K562 (cell line): ENCODE data around the gene KARS1. TPM values are rescaled to one million over a fixed set of nuclear protein-coding genes. Genes with fewer than 3 reads are reported as not detected.
A peak's percentile ranks its signal among the peaks of the same experiment; 100 is the strongest.

Experiments used
- CCAR2 ChIP-seq: fragments of 200-400 bp; formaldehyde crosslinking; IDR thresholded peaks from 2 replicates; pipeline ENCODE4 v1.6.1; 2017; ENCODE audit warnings: mild to moderate bottlenecking, low read depth, low read length
- FOXM1 ChIP-seq, 2 experiments: fragments of 450-650 bp in 1 of 2; sonication (generic) in 1 of 2; formaldehyde crosslinking in 1 of 2; IDR thresholded peaks; 2 replicates each; pipeline versions ENCODE4 v1.6.1 to v1.9.0; 2017 to 2022; ENCODE audit warnings: low read depth in 2 of 2, mild to moderate bottlenecking in 2 of 2, missing genetic modification reagents in 1 of 2, moderate library complexity in 1 of 2
- polyA plus RNA-seq, 8 experiments: library from polyadenylated mRNA; depleted of rRNA in 4 of 8; stranded (reverse) in 5 of 8; unstranded in 3 of 8; fragments of >200 nt; fragmentation: Nextera tagmentation in 2 of 8; fragmentation: Illumina TruSeq in 1 of 8; extraction: Ambion mirVana in 2 of 8; extraction: Trizol in 1 of 8; gene quantifications; 2 replicates each; pipeline versions ENCODE4 v1.2.1 to v1.2.3, GENCODE V29; 2011 to 2014; ENCODE audit warnings: inconsistent platforms in 1 of 8, missing spikeins in 1 of 8
- total RNA-seq, 7 experiments: library from RNA; depleted of rRNA in 6 of 7; stranded (reverse); fragments of >200 nt in 6 of 7; fragmentation: Illumina TruSeq in 2 of 7; extraction: Trizol in 2 of 7; gene quantifications; 2 replicates each; pipeline versions ENCODE4 v1.2.1 to v1.2.3, GENCODE V29; 2011 to 2021; ENCODE audit warnings: low replicate concordance in 1 of 7
- TF ChIP-seq, protein P1 (sequence below): sonication (generic); formaldehyde crosslinking; IDR thresholded peaks from 2 replicates; pipeline ENCODE4 v1.4.0; 2020; ENCODE audit warnings: mild to moderate bottlenecking, missing genetic modification reagents
- TF ChIP-seq, protein P2 (sequence below): fragments of 200-600 bp; sonication (generic); IDR thresholded peaks from one replicate; pipeline ENCODE4 v1.6.1; 2012; ENCODE audit warnings: mild to moderate bottlenecking, low read depth, low read length, inconsistent platforms
- TF ChIP-seq, protein P3 (sequence below), 2 experiments: fragments of 150-350 bp in 1 of 2; IDR thresholded peaks; 2 replicates each; pipeline ENCODE4 v1.6.1; 2012 to 2016; ENCODE audit warnings: low read depth in 2 of 2, low read length in 2 of 2, mild to moderate bottlenecking in 1 of 2, moderate library complexity in 1 of 2

Gene KARS1
- total and polyA plus RNA-seq, 9 of the 15 experiments (the other 6 are each of a cell fraction or from before 2014, with no cell fraction given), result 223 to 386 (median 304) TPM

DNA sequence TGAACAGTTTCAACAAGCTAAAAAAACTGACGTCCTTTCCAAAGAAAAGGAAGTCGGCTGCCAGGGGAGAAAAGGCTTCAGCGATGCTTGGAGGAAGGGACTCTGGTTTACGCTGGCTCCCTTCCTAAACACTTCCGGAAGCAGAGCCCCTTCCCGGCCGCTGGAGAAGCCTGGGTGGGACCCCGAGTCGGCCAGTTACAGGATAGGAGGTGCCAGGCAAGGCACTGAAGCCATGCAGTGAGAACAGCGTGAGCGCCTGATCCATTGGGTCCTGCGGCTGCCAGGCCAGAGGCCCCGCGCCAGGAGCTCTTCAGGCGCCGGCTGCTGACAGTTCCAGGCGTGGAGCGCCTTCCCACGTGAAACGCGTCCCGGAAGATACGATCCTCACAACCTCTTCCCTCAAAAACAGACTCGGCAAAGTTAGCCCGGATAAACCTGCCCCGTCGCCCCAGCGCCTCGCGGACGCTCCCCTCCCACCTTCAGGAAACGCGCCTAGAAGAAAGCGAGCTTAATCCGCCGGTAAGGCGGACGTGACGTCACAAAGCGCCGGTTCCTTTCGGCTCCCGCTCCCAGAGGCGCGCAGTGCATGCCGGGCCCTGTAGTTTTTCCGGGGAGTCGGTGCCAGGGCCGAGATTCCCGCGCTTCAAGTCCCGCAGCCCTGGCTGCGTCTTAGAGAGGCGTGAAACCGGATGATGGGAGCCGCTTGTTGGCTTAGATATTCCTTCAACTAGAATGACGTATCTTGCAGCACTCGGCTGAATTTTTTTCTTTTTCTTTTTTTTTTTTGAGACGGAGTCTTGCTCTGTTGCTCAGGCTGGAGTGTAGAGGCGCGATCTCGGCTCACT is 24.5 kb downstream of the KARS1 start, which contains the start of gene ADAT1 (continued):
- no peak for TF ChIP-seq FOXM1 (IDR thresholded peaks at IDR 0.05; ENCODE audit: low read depth)
- TF ChIP-seq FOXM1 (CRISPR knock-in tag; IDR thresholded peaks at IDR 0.05; ENCODE audit: low read depth), result no peak
- TF ChIP-seq, protein P1, sequence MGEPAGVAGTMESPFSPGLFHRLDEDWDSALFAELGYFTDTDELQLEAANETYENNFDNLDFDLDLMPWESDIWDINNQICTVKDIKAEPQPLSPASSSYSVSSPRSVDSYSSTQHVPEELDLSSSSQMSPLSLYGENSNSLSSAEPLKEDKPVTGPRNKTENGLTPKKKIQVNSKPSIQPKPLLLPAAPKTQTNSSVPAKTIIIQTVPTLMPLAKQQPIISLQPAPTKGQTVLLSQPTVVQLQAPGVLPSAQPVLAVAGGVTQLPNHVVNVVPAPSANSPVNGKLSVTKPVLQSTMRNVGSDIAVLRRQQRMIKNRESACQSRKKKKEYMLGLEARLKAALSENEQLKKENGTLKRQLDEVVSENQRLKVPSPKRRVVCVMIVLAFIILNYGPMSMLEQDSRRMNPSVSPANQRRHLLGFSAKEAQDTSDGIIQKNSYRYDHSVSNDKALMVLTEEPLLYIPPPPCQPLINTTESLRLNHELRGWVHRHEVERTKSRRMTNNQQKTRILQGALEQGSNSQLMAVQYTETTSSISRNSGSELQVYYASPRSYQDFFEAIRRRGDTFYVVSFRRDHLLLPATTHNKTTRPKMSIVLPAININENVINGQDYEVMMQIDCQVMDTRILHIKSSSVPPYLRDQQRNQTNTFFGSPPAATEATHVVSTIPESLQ, result peak; percentile 27; the same call in 1 of the 2 replicates
- no peak for TF ChIP-seq CCAR2
- TF ChIP-seq, protein P2, sequence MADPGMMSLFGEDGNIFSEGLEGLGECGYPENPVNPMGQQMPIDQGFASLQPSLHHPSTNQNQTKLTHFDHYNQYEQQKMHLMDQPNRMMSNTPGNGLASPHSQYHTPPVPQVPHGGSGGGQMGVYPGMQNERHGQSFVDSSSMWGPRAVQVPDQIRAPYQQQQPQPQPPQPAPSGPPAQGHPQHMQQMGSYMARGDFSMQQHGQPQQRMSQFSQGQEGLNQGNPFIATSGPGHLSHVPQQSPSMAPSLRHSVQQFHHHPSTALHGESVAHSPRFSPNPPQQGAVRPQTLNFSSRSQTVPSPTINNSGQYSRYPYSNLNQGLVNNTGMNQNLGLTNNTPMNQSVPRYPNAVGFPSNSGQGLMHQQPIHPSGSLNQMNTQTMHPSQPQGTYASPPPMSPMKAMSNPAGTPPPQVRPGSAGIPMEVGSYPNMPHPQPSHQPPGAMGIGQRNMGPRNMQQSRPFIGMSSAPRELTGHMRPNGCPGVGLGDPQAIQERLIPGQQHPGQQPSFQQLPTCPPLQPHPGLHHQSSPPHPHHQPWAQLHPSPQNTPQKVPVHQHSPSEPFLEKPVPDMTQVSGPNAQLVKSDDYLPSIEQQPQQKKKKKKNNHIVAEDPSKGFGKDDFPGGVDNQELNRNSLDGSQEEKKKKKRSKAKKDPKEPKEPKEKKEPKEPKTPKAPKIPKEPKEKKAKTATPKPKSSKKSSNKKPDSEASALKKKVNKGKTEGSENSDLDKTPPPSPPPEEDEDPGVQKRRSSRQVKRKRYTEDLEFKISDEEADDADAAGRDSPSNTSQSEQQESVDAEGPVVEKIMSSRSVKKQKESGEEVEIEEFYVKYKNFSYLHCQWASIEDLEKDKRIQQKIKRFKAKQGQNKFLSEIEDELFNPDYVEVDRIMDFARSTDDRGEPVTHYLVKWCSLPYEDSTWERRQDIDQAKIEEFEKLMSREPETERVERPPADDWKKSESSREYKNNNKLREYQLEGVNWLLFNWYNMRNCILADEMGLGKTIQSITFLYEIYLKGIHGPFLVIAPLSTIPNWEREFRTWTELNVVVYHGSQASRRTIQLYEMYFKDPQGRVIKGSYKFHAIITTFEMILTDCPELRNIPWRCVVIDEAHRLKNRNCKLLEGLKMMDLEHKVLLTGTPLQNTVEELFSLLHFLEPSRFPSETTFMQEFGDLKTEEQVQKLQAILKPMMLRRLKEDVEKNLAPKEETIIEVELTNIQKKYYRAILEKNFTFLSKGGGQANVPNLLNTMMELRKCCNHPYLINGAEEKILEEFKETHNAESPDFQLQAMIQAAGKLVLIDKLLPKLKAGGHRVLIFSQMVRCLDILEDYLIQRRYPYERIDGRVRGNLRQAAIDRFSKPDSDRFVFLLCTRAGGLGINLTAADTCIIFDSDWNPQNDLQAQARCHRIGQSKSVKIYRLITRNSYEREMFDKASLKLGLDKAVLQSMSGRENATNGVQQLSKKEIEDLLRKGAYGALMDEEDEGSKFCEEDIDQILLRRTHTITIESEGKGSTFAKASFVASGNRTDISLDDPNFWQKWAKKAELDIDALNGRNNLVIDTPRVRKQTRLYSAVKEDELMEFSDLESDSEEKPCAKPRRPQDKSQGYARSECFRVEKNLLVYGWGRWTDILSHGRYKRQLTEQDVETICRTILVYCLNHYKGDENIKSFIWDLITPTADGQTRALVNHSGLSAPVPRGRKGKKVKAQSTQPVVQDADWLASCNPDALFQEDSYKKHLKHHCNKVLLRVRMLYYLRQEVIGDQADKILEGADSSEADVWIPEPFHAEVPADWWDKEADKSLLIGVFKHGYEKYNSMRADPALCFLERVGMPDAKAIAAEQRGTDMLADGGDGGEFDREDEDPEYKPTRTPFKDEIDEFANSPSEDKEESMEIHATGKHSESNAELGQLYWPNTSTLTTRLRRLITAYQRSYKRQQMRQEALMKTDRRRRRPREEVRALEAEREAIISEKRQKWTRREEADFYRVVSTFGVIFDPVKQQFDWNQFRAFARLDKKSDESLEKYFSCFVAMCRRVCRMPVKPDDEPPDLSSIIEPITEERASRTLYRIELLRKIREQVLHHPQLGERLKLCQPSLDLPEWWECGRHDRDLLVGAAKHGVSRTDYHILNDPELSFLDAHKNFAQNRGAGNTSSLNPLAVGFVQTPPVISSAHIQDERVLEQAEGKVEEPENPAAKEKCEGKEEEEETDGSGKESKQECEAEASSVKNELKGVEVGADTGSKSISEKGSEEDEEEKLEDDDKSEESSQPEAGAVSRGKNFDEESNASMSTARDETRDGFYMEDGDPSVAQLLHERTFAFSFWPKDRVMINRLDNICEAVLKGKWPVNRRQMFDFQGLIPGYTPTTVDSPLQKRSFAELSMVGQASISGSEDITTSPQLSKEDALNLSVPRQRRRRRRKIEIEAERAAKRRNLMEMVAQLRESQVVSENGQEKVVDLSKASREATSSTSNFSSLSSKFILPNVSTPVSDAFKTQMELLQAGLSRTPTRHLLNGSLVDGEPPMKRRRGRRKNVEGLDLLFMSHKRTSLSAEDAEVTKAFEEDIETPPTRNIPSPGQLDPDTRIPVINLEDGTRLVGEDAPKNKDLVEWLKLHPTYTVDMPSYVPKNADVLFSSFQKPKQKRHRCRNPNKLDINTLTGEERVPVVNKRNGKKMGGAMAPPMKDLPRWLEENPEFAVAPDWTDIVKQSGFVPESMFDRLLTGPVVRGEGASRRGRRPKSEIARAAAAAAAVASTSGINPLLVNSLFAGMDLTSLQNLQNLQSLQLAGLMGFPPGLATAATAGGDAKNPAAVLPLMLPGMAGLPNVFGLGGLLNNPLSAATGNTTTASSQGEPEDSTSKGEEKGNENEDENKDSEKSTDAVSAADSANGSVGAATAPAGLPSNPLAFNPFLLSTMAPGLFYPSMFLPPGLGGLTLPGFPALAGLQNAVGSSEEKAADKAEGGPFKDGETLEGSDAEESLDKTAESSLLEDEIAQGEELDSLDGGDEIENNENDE, result no peak
- TF ChIP-seq, protein P3, sequence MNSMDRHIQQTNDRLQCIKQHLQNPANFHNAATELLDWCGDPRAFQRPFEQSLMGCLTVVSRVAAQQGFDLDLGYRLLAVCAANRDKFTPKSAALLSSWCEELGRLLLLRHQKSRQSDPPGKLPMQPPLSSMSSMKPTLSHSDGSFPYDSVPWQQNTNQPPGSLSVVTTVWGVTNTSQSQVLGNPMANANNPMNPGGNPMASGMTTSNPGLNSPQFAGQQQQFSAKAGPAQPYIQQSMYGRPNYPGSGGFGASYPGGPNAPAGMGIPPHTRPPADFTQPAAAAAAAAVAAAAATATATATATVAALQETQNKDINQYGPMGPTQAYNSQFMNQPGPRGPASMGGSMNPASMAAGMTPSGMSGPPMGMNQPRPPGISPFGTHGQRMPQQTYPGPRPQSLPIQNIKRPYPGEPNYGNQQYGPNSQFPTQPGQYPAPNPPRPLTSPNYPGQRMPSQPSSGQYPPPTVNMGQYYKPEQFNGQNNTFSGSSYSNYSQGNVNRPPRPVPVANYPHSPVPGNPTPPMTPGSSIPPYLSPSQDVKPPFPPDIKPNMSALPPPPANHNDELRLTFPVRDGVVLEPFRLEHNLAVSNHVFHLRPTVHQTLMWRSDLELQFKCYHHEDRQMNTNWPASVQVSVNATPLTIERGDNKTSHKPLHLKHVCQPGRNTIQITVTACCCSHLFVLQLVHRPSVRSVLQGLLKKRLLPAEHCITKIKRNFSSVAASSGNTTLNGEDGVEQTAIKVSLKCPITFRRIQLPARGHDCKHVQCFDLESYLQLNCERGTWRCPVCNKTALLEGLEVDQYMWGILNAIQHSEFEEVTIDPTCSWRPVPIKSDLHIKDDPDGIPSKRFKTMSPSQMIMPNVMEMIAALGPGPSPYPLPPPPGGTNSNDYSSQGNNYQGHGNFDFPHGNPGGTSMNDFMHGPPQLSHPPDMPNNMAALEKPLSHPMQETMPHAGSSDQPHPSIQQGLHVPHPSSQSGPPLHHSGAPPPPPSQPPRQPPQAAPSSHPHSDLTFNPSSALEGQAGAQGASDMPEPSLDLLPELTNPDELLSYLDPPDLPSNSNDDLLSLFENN (IDR thresholded peaks at IDR 0.05; ENCODE audit: low read depth in 2 of 2, low read length in 2 of 2), result no peak; a peak in 1 of 4 replicates
